HepG2 (cell line): ENCODE results near the gene VCPKMT. TPM values are rescaled to one million over a fixed set of nuclear protein-coding genes. Genes with fewer than 3 reads are reported as not detected.
A peak's percentile ranks its signal among the peaks of the same experiment; 100 is the strongest.

Experiments used
- CREB1 ChIP-seq, 2 experiments: fragments of 450-650 bp in 1 of 2; IDR thresholded peaks; 2 replicates each; pipeline ENCODE4 v1.6.1; 2016 to 2017; ENCODE audit warnings: control low read depth in 1 of 2, mild to moderate bottlenecking in 1 of 2, missing compliant biosample characterization in 1 of 2, missing genetic modification characterization in 1 of 2
- ELF1 ChIP-seq: sonication (generic); formaldehyde crosslinking; IDR thresholded peaks from 2 replicates; pipeline ENCODE4 v1.4.0; 2020; ENCODE audit warnings: missing genetic modification reagents
- HDAC2 ChIP-seq: sonication (generic); formaldehyde crosslinking; IDR thresholded peaks from 2 replicates; pipeline ENCODE4 v1.4.0; 2020; ENCODE audit warnings: missing genetic modification reagents
- IKZF4 ChIP-seq: sonication (generic); formaldehyde crosslinking; IDR thresholded peaks from 2 replicates; pipeline ENCODE4 v1.5.1; 2020; ENCODE audit warnings: borderline replicate concordance, mild to moderate bottlenecking, low read depth, missing genetic modification reagents; ENCODE audit errors: not compliant biosample characterization
- POLR2A ChIP-seq, 2 experiments: IDR thresholded peaks; 2 replicates each; pipeline ENCODE4 v1.6.1; 2011; ENCODE audit warnings: low read depth in 2 of 2, low read length in 2 of 2, mild to moderate bottlenecking in 1 of 2, moderate library complexity in 1 of 2; ENCODE audit not compliant: insufficient read depth in 1 of 2
- SNRNP70 ChIP-seq: fragments of 200-400 bp; formaldehyde crosslinking; IDR thresholded peaks from 2 replicates; pipeline ENCODE4 v1.6.1; 2017; ENCODE audit warnings: mild to moderate bottlenecking, low read depth, low read length, moderate library complexity
- ZFX ChIP-seq: sonication (generic); formaldehyde crosslinking; IDR thresholded peaks from 2 replicates; pipeline ENCODE4 v1.4.0; 2020; ENCODE audit warnings: mild to moderate bottlenecking, low read depth, missing genetic modification reagents, moderate library complexity
- ZKSCAN8 ChIP-seq: IDR thresholded peaks from 2 replicates; pipeline ENCODE4 v1.6.1; 2016; ENCODE audit warnings: borderline replicate concordance, missing genetic modification reagents, missing compliant biosample characterization
- ZNF138 ChIP-seq: sonication (generic); formaldehyde crosslinking; IDR thresholded peaks from 2 replicates; pipeline ENCODE4 v1.5.0; 2020; ENCODE audit warnings: mild to moderate bottlenecking, low read depth, missing genetic modification reagents
- ZNF33A ChIP-seq: sonication (generic); formaldehyde crosslinking; IDR thresholded peaks from 2 replicates; pipeline ENCODE4 v1.5.1; 2020; ENCODE audit warnings: missing genetic modification reagents, mild to moderate bottlenecking, moderate library complexity, borderline replicate concordance
- ZNF564 ChIP-seq: sonication (generic); formaldehyde crosslinking; IDR thresholded peaks from 2 replicates; pipeline ENCODE4 v1.8.1; 2023; ENCODE audit warnings: mild to moderate bottlenecking, missing genetic modification reagents
- ZNF768 ChIP-seq: sonication (generic); formaldehyde crosslinking; IDR thresholded peaks from 2 replicates; pipeline ENCODE4 v1.4.0; 2020; ENCODE audit warnings: missing genetic modification reagents
- polyA plus RNA-seq, 8 experiments: library from polyadenylated mRNA; depleted of rRNA in 3 of 8; stranded (reverse) in 7 of 8; unstranded in 1 of 8; fragments of >200 nt; fragmentation: Illumina TruSeq in 4 of 8; extraction: Trizol in 4 of 8; gene quantifications; 2 replicates each; pipeline versions ENCODE4 v1.2.1 to v1.2.3, GENCODE V29; 2011 to 2016; ENCODE audit warnings: low read depth in 4 of 8, missing spikeins in 1 of 8, mixed read lengths in 1 of 8; ENCODE audit not compliant: insufficient read depth in 1 of 8
- total RNA-seq, 5 experiments: library from RNA; depleted of rRNA; stranded (reverse); fragments of >200 nt; fragmentation: Illumina TruSeq; extraction: Trizol; gene quantifications; 2 replicates each; pipeline ENCODE4 v1.2.3, GENCODE V29; 2016; ENCODE audit warnings: low read depth in 1 of 5
- TF ChIP-seq, protein P1 (sequence below): sonication (generic); formaldehyde crosslinking; IDR thresholded peaks from 2 replicates; pipeline ENCODE4 v1.4.0; 2020; ENCODE audit warnings: mild to moderate bottlenecking, missing genetic modification reagents
- TF ChIP-seq, protein P2 (sequence below): sonication (generic); formaldehyde crosslinking; IDR thresholded peaks from 2 replicates; pipeline ENCODE4 v1.5.0; 2020; ENCODE audit warnings: missing genetic modification reagents
- TF ChIP-seq, protein P3 (sequence below): sonication (generic); formaldehyde crosslinking; IDR thresholded peaks from 2 replicates; pipeline ENCODE4 v1.8.1; 2023; ENCODE audit warnings: mild to moderate bottlenecking, inconsistent platforms, moderate library complexity, missing genetic modification reagents, borderline replicate concordance
- TF ChIP-seq, protein P4 (sequence below): IDR thresholded peaks from 2 replicates; pipeline ENCODE4 v1.6.1; 2012; ENCODE audit warnings: inconsistent platforms
- TF ChIP-seq, protein P5 (sequence below): sonication (generic); formaldehyde crosslinking; conservative IDR thresholded peaks from 2 replicates; pipeline ENCODE4 v1.4.0; 2020; ENCODE audit warnings: missing genetic modification reagents
- TF ChIP-seq, protein P6 (sequence below): sonication (generic); formaldehyde crosslinking; IDR thresholded peaks from 2 replicates; pipeline ENCODE4 v1.8.0; 2022; ENCODE audit warnings: mild to moderate bottlenecking, missing genetic modification reagents, borderline replicate concordance

The VCPKMT gene
- total and polyA plus RNA-seq, 2 of the 13 experiments (the other 11 are each of a cell fraction or from before 2014, with no cell fraction given), result 3.9 to 5.4 TPM

DNA sequence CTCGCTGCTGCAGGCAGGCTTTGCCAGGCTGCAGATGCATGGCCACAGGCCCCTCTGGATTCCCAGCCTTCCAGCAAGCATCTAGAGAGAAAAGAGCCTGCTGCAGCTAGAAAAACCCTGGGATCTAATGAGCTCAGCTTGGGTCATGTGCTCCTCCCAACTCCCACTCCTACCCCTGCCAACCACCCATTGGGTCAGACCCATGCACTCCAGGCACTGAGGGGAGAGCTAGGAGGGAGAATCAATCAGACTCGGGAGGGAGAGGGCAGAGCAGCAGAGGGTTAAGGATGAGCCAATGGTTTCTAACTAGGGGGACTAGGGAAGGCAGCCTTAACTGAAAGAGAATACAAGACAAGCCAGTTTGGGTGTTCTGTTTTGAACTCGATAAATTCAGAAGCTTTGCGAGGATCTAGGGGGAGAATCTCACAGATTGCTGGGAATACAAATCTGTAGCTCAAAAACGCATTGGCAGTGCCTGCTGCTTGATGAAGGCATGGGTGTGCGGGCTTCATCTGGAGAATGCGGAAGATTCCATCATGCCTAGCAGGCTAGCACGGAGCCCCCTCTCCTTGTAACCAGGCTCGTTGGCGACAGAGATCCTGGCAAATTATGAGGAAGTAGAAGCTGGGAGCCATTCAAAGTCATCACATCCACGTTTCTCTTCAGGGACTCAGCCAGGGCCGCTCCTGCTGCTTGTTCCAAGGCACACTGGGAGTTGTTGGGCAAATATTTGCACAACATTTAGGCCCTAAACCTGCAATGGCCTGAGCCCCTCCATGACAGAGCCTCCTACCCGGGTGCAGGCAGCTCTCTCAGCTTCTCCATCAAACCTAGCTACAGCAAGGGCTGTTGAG lies 56.4 kb downstream of the VCPKMT start (continued):
- 0 out of 2 replicates have a peak, but pooled peaks have one; percentile 72 for TF ChIP-seq ZNF138 (CRISPR knock-in tag)
- TF ChIP-seq, protein P1, sequence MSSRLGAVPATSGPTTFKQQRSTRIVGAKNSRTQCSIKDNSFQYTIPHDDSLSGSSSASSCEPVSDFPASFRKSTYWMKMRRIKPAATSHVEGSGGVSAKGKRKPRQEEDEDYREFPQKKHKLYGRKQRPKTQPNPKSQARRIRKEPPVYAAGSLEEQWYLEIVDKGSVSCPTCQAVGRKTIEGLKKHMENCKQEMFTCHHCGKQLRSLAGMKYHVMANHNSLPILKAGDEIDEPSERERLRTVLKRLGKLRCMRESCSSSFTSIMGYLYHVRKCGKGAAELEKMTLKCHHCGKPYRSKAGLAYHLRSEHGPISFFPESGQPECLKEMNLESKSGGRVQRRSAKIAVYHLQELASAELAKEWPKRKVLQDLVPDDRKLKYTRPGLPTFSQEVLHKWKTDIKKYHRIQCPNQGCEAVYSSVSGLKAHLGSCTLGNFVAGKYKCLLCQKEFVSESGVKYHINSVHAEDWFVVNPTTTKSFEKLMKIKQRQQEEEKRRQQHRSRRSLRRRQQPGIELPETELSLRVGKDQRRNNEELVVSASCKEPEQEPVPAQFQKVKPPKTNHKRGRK (CRISPR knock-in tag), result no peak
- TF ChIP-seq, protein P2, sequence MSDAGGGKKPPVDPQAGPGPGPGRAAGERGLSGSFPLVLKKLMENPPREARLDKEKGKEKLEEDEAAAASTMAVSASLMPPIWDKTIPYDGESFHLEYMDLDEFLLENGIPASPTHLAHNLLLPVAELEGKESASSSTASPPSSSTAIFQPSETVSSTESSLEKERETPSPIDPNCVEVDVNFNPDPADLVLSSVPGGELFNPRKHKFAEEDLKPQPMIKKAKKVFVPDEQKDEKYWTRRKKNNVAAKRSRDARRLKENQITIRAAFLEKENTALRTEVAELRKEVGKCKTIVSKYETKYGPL (CRISPR knock-in tag), result no peak
- TF ChIP-seq ZNF768 (CRISPR knock-in tag), result no peak
- 0 out of 4 replicates have a peak, but pooled peaks of 1 of the 2 experiments have one; percentile 12 for TF ChIP-seq POLR2A (IDR thresholded peaks at IDR 0.05; ENCODE audit: insufficient read depth in 1 of 2, low read depth in 2 of 2, low read length in 2 of 2)
- TF ChIP-seq HDAC2 (CRISPR knock-in tag), result peak; percentile 51; the same call in 1 of the 2 replicates
- no peak for TF ChIP-seq SNRNP70
- no peak for TF ChIP-seq CREB1 (IDR thresholded peaks at IDR 0.05)
- 0 out of 2 replicates have a peak, but pooled peaks have one; percentile 29 for TF ChIP-seq CREB1 (CRISPR knock-in tag; IDR thresholded peaks at IDR 0.05)
- TF ChIP-seq ZNF33A, result no peak
- peak; percentile 27 for TF ChIP-seq IKZF4
- TF ChIP-seq, protein P3, sequence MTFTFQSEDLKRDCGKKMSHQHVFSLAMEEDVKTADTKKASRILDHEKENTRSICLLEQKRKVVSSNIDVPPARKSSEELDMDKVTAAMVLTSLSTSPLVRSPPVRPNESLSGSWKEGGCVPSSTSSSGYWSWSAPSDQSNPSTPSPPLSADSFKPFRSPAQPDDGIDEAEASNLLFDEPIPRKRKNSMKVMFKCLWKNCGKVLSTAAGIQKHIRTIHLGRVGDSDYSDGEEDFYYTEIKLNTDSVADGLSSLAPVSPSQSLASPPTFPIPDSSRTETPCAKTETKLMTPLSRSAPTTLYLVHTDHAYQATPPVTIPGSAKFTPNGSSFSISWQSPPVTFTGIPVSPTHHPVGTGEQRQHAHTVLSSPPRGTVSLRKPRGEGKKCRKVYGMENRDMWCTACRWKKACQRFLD (CRISPR knock-in tag), result no peak
- 0 out of 2 replicates have a peak, but pooled peaks have one; percentile 44 for TF ChIP-seq ZNF564 (CRISPR knock-in tag)
- TF ChIP-seq, protein P4, sequence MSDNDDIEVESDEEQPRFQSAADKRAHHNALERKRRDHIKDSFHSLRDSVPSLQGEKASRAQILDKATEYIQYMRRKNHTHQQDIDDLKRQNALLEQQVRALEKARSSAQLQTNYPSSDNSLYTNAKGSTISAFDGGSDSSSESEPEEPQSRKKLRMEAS, result 0 out of 2 replicates have a peak, but pooled peaks have one; percentile 22
- no peak for TF ChIP-seq ZKSCAN8 (CRISPR knock-in tag)
- TF ChIP-seq, protein P5, sequence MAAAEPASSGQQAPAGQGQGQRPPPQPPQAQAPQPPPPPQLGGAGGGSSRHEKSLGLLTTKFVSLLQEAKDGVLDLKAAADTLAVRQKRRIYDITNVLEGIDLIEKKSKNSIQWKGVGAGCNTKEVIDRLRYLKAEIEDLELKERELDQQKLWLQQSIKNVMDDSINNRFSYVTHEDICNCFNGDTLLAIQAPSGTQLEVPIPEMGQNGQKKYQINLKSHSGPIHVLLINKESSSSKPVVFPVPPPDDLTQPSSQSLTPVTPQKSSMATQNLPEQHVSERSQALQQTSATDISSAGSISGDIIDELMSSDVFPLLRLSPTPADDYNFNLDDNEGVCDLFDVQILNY (CRISPR knock-in tag), result no peak
- peak; percentile 35; the same call in 1 of the 2 replicates for TF ChIP-seq ELF1 (CRISPR knock-in tag)
- TF ChIP-seq, protein P6, sequence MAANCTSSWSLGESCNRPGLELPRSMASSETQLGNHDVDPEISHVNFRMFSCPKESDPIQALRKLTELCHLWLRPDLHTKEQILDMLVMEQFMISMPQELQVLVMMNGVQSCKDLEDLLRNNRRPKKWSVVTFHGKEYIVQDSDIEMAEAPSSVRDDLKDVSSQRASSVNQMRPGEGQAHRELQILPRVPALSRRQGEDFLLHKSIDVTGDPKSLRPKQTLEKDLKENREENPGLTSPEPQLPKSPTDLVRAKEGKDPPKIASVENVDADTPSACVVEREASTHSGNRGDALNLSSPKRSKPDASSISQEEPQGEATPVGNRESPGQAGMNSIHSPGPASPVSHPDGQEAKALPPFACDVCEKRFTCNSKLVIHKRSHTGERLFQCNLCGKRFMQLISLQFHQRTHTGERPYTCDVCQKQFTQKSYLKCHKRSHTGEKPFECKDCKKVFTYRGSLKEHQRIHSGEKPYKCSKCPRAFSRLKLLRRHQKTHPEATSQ (CRISPR knock-in tag), result no peak
- TF ChIP-seq ZFX, result peak; percentile 60
